ENCODE measurements around the gene GPANK1.
"Not testable (repeated sequence)": the region's sequence is repeated elsewhere in the genome, so short reads cannot be mapped to it uniquely, and the experiment has no call there.

The GPANK1 gene

DNA sequence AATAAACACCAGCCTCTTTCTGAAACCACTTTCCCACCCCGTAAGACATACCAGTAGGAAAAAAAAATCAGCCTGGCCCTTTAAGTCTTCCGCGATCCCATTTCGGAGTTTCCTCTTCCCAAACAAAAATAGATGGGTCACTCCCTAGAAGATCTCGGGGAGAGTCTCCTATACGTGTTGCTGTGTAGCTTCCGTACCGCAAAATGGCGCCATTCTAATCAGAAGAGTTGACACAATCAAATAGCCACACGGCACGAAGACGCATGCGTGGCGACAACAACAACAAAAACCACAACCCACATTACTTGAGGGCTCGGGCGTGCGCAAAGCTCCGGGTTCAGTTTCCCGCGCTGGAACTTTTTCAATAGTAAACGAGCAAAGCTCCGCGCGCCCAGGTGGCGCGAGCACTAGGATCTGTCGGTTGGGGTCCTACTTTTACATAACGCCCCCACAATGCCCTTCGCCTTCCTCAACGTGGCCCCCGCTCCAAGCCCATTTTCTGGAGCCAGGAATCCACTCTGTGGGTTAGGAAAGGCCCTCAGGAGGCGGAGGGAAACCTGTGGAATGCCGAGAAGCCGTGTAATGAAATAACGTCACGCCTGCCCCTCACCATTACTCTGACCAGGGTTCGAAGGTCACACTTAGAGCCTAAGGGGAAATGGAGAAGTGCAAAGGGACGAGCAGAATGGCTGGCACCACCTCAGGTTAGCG lies at the start of gene GPANK1:
GPANK1 (minus strand) TSS at position 208 of the 711 bp plus-strand sequence. CDS start 519 bp downstream, outside the sequence.
- peak; percentile 78 to 87 (median 85) for DNase-seq (ENCODE audit: low read depth in 3 of 3)

DNA sequence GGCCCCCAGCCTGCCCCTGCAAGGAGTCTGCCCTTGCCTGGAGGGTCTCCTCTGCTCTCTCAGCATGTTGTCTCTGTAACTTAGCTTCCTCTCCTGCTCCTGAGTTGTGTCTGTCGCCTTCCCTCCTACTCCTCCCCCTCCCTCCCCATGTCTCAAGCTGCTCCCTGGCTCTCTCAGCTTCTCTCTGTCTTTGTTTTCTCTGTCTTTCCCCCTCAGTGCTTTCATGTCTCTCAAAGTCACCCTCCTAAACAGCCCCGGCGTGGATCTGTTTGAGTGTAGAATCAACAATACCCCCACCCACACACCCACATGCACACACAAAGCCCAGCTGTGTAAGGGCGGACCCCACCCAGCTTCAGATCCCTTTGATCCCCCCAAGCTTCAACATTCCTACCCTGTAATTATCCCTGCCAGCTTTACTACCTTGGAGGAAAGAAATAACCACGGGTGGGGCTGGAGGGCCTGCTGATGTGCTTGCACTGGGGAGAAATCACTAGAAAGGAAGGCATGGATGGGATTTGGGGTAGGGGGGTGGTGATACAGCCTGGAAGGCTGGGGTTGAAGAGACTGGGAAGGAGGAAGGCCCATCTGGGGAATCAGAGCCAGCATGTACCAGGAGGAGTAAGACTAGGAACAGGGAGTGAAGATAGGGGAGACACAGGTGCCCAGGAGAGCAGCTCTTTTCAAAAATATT lies 49.3 kb upstream of the GPANK1 start:
- no peak for DNase-seq (ENCODE audit: low read depth in 3 of 3)

DNA sequence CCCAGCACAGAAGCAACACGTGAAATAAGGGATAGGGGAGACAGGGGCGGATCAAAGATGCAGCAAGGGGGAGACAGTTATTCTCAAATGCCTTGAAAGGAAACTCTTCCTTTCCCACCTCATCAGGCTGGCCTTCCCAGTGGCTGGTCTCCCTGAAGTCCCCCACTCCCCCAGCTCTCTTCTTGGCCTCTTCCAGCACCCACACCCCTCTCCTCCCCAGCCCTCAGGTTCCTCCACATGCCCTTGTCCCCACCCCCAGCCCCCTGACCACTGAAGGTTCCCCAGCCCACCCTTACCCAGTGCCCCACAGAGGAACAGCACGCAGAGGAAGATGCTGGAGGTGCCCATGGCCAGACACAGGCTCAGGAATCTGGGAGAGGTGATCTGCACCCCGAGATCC lies 48.7 kb upstream of the GPANK1 start:
- no peak for DNase-seq (ENCODE audit: low read depth in 3 of 3)

DNA sequence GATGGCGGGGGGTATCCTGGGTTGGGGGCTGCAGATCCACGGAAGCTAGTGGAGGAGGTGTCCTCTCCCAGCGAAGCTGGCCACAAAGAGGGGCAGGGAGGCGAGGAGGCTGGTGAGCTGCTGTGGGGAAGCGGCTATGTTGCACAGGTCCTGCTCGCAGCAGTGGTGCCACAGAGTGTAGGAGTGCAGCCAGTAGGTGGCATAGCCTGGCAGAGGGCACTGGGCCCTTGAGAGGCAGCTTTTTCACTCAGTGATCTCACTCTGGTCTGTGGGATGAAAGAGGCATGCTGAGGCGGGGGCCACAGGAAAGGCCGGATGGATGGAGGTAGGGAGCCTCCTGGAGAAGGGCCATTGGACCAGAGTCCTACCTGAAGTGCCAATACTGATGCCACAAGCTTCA lies 47.5 kb upstream of the GPANK1 start:
- DNase-seq (ENCODE audit: low read depth in 3 of 3), result no peak

DNA sequence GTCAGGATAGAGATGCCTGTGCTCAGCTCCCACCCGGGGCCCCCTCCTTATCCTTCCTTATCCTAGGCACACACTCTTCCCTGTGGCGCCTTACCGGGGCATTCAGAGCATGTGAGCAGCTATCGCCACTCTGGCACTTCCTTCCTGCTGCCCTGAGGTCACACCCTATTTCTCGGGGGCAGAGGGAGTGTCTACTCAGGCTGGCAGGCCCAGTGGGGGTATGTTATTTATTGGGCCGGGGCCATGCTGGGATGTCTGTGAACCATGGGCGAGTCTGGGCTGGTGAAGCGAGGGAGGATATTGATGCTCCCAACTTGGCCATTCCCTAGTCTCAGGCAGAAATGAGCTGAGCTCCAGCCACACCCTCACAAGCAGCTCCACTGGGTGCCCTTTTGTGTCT lies 46.4 kb upstream of the GPANK1 start:
- DNase-seq (ENCODE audit: low read depth in 3 of 3), result no peak

DNA sequence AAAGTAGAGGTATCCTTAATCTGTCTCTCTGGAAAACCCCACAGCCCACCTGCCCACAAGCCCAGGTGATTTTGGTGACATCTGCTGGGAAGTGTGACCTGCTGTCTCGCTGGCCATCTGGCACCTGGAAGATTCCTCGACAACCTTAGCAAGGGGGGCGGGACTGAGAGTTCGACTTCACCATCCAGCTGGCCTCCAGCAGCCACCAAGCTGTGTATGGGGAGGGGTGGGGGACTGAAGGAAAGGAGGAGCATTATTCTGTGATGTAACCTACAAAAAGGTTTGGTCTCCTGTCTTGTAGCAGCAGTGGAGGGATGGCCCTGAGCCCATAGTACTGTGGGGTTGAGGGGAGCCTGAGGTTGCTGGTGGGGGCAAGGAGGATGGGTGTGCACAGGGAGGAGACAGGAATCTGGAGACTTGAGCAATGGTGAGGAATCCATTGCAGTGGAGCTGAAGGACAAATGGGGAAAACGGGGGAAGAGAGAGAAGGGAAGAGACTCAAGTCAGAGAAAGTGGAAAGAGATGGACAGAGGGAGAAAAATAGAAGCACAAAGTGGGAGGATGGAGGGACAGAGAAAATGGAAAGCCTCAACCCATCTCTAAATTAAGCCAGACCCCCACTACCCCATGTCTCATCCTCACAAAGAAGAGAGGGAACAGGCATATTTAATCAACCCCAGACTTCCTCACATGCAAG lies 45.9 kb upstream of the GPANK1 start:
- DNase-seq (ENCODE audit: low read depth in 3 of 3), result no peak

DNA sequence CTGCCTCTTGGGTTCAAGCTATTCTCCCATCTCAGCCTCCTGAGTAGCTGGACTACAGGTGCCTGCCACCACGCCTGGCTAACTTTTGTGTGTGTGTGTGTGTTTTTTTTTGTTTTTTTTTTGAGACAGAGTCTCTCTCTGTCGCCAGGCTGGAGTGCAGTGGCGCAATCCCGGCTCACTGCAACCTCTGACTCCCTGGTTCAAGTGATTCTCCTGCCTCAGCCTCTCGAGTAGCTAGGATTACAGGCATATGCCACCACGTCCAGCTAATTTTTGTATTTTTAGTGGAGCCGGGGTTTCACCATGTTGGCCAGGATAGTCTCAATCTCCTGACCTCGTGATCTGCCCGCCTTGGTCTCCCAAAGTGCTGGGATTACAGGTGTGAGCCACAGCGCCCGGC lies 44.4 kb upstream of the GPANK1 start:
- not testable (repeated sequence) for DNase-seq (ENCODE audit: low read depth in 3 of 3)

DNA sequence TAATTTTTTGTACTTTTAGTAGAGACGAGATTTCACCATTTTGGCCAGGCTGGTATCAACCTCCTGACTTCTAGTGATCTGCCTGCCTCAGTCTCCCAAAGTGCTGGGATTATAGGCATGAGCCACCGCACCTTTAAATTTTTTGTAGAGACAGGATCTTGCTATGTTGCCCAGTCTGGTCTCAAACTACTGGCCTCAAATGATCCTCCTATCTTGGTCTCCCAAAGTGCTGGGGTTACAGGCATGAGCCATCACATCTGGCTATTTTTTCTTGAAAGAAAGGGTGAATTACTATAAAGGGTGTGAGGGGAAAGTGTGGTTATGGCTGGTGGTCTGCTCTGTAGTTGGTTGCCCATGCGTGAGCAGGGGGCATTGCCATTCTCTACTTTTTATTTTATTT lies 43.4 kb upstream of the GPANK1 start:
- no peak for DNase-seq (ENCODE audit: low read depth in 3 of 3)

DNA sequence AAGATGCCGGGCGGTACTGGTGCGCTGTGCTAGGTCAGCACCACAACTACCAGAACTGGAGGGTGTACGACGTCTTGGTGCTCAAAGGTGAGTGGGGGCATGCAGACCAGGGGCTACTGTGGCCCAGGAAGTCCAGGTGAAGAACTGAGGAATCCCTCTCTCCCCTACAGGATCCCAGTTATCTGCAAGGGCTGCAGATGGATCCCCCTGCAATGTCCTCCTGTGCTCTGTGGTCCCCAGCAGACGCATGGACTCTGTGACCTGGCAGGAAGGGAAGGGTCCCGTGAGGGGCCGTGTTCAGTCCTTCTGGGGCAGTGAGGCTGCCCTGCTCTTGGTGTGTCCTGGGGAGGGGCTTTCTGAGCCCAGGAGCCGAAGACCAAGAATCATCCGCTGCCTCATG lies 42.9 kb upstream of the GPANK1 start:
- no peak for DNase-seq (ENCODE audit: low read depth in 3 of 3)

DNA sequence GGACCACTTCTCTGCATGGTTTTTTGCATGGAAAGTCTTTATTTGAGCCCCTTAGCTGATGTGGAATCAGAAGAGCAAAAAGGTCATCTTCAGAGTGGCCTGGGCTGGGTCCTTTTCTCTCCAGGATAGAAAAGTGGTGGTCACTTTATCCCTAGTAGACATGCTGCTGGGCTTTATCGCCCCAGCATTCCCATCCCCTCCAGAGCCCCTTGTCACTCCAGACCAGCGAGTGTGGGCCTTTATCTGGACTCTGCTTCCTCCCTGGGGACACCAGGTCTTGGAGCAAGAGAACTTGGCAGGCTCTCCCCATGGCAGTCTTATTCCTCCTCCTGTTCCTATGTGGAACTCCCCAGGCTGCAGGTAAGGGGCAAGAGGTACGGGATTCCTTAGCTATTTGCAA lies 41.8 kb upstream of the GPANK1 start, which contains the start of gene LY6G6F:
LY6G6F (plus strand) TSS at position 268 of the 400 bp plus-strand sequence; CDS start at position 309, 41 bp downstream.
- DNase-seq (ENCODE audit: low read depth in 3 of 3), result no peak

DNA sequence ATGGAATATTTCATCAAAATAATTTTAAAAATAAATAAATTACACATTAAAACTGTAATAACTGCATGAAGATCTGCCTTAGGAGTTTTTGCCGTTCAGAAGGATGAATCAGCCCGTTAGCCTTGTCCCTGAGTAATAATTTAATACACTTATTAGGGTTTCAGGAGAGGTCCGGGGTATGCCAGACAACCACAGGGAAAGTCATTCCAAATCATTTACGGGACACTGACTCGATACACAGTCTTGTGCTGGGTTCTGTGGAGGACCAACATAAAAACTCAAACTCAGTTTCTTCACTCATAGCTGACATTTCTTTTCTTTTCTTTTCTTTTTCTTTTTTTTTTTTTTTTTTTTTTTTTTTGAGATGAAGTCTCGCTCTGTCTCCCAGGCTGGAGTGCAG lies 41.1 kb upstream of the GPANK1 start:
- DNase-seq (ENCODE audit: low read depth in 3 of 3), result no peak

DNA sequence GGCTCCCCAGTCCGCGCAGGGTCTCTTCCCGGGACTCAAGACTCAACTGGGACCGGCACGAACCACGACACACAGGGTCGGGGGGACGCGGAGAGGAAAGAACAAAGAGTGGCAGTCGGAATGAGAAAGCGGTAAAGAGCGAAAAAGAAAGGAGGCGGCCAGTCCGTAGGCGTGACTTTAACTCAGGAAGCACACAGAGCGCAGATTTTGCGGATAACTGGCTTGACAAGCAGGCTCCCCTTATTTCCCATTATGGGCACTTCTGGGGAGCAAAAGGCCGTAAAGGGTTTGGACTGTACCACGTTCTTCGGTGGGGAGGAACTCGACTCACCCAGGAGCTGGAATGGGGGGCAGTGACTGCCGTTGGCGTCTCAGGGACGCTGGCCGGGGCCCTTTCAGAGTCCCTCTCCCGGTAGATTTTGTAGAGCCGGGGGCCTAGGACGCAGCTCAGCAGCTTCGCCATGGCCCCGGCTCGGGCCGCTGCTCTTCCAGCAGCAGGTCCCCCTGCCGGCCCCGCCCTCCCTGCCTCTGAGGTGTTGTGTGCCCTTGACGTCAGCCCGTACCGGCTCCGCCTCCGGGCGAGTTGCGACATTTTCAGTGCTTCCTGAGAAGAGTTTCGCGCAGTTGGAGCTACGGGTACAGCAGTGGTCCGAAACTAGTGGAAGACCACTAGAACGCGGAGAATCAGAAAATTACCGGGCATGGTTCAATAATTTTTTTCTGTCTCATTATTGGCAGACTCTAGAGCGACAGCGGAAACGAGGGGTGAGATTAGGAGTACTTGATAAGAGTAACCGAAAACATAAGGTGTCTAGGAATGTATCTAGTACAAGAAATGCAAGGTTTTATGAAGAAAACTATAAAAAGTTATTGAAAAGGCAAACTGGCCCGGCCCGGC lies 38.3 kb upstream of the GPANK1 start, which contains the start of gene ABHD16A:
ABHD16A (minus strand) TSS at position 506 of the 898 bp plus-strand sequence; CDS start at position 463, 43 bp downstream.
- DNase-seq (ENCODE audit: low read depth in 3 of 3), result peak; percentile 92 to 98 (median 92)

DNA sequence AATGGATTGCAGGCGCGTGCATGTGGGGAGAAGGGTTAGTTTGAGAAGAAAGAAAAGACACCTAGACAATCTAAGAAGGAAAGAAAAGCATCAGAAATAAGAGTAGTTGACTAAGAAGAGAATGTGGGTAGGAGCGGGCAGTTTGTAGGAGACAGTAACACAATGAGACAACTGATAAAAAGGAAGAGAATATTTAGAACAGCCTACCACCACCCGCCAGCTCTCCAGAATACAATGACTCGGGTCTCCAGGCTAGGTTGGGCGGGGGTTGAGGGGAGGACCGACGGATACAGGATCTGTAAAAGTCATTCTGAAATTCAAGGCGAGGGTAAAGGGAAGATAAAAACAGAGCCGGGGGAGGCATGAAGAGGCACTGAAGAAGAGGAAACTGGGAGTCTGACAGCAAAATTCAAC lies 37.6 kb upstream of the GPANK1 start:
- DNase-seq (ENCODE audit: low read depth in 3 of 3), result peak in 1 of 3 experiments; percentile 5

DNA sequence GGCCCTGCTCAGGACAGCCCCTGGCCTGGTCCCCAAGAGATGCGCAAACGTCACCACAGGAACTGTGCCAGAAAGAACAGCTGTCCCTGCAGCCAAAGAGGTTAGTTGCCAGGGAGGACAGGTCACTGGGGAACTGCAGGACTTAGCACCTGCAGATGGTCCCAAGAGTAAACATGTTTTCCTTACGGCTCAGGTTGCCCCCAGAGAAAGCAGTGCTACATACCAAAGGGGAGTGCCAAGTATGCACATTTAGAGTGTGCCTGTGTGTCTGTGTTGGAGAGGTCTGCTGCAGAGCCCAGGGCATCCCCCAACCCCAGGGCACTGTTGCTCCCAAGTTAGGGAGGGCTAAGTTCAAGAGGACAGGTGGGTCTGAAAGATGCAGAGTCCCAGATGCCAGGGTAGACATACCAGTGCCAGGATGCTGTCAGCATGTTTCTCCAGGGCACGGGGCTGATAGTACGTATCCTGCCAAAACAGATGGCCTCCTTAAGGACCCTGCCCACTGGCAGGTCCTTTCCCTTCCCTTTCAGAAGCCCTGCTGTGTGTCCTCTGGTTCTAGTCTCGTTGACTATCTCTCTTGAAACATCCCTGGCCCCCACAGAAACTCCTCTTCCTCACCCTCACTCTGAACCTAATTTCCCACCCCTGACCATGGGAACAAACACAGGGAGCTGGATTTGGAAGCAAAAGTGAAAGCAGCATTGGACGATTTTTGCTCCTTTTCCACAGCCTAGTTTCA lies 37.0 kb upstream of the GPANK1 start:
- no peak for DNase-seq (ENCODE audit: low read depth in 3 of 3)

DNA sequence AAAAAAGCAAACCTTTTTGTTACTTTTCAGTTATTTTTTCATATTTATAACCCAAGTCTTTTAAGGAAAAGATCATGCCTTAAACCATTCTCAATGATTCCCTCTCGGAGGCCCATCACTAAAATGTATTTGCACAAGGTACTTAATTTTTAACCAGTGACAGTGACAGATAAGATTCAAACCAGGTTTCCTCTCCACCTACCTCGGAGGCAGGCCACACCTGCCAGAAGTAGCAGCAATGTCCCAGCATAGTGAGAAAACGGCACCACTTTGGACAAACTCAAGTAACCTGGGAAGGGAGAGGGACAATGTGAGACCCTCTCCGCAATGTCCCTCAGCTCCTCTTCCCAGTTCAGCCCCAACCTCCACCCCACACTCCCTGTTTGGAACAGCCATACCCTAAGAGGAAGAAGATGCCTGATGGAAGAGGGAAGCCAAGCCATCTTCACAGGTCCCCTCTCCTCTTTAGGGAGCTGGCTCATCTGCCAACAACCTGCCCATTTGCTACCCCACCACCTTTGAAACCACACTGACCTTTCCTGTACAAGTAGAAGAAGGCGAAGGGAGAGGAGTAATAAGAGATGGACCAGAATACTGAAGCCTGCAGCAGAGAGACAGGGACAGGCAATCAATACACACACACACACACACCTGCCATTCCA lies 36.1 kb upstream of the GPANK1 start:
- DNase-seq (ENCODE audit: low read depth in 3 of 3), result no peak

DNA sequence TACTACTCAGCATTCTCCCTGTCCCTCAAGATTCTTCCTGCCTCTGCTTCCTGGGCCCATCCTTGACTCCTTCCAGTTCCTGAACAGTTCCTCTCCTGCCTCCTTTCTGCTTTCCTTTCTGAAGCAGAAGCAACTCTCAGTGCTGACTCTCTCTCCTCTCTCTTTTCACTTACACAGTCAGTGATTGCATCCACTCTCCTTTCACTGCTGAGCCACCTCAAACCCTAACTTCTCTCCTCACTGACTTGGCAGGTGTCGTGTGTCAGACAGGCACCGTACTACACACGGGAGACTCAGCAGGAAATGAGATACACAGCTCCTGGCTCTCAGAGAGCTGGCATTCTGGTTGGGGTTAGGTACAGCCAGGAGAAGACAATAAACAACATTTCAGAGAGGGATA lies 32.8 kb upstream of the GPANK1 start:
- DNase-seq (ENCODE audit: low read depth in 3 of 3), result no peak

DNA sequence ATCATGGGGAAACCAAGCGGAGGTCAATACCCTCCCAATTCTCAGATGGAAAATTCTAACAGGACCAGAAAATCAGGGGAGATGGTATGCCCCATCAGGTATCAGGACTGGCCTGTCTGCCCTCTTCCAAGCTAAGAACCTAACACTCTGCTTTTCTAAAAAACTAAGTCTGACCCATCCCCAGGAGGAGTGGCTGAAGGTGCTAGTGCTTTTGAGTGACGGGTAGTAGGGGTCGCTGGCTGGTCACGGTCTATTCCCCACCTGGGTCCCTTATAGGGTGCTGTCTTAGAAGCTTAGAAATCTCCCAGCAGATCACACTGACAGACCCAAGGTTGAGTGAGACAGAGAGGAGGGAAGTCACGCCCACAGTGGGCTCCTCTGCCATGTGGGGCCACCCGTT lies 28.7 kb upstream of the GPANK1 start:
- DNase-seq (ENCODE audit: low read depth in 3 of 3), result no peak

DNA sequence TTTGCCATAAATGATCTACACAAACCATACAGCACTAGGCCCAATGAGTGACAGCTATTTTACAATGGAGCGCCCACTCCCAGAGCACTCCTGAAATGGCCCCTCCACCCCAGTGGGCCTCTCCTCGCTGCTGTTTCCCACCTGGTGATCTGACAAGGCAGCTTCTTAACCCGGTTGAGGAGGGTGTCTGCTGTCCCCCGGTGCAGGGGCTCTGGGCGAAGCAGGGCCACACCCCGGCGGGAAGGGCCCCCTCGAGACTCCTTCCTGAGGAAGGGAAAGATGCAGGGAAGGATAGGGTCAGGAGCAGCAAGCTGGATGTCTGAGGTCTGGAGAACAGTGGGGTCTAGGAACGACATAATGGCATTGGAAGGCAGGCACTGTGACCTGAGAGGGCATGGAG lies 28.1 kb upstream of the GPANK1 start:
- no peak for DNase-seq (ENCODE audit: low read depth in 3 of 3)

DNA sequence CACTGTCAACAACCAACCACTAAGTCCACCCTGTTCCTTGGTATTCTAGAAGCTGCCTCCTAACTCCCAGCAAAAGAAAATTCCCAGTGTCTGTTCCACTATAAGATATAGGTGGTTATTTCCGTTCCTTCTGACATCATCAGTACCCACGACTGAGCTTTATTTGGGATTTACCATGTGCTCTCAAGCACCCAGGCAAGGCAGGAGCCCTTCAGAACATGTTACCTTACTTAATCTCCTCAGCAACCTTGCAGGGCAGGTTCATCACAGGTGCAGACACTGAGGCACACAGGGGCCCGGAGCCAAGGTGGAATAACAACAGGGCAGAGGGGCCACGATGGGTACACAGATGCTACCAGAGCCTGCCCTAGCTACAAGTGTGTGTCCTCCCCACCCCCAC lies 27.6 kb upstream of the GPANK1 start:
- no peak for DNase-seq (ENCODE audit: low read depth in 3 of 3)

DNA sequence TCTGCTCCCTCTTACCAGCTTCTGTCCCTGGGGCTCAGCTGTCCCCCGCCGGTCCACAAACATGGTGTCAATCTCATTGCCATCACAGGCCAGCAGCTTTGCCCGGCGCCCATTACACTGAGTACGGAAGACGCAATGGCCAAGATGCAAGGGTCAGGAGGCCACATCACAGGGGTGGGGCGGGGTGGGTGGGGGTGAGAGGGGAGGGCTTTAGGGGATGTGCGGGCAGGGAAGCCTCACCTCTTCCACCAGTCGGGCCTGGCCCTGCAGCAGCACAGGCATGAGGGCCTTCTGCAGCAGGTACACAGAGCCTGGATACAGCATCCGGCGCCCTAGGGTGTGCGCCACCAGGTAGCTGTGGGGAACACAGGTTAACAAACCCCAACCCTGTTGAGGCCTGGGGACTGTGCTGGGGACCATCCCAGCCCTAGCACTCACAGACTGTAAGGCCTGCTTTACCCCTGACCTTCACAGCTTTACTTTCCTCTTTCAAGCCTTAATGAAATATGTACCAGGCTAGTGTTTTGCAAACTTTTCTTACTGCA lies 26.8 kb upstream of the GPANK1 start:
- no peak for DNase-seq (ENCODE audit: low read depth in 3 of 3)
